ENCODE data around the gene METTL1.

DNA sequence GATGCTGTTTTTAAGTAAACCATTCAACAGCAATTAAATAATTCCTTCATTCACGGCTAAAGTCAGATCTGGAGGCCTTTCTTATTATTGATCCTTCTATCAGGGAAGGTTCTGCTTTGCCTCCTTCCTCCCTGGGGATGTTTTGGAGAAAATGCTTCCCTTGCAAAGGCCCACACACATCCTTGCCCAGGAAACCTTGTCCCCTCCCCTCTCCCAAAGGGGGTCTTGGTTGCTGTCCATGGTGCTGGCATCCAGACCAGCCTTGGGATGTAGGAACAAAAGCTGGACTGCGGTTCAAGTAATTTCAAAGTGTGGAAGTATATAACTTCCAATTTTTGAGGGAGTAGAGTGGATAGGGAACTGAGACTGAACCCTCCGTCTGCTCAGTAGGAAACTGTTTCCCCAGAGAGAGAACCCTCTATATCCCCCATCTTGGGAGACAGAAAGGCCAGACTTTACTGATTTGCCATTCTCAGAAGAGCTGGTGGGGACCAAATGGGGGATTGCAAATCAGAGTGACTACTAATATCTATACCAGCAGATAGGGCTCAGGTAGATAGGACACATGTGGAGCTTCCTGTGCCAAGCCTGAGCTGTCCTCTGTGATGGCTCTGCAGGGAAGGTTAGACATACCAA, 11.4 kb downstream of the METTL1 start:
- TF ChIP-seq, protein P1, sequence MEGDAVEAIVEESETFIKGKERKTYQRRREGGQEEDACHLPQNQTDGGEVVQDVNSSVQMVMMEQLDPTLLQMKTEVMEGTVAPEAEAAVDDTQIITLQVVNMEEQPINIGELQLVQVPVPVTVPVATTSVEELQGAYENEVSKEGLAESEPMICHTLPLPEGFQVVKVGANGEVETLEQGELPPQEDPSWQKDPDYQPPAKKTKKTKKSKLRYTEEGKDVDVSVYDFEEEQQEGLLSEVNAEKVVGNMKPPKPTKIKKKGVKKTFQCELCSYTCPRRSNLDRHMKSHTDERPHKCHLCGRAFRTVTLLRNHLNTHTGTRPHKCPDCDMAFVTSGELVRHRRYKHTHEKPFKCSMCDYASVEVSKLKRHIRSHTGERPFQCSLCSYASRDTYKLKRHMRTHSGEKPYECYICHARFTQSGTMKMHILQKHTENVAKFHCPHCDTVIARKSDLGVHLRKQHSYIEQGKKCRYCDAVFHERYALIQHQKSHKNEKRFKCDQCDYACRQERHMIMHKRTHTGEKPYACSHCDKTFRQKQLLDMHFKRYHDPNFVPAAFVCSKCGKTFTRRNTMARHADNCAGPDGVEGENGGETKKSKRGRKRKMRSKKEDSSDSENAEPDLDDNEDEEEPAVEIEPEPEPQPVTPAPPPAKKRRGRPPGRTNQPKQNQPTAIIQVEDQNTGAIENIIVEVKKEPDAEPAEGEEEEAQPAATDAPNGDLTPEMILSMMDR (IDR thresholded peaks at IDR 0.05): no peak
- no peak for TF ChIP-seq POLR2A (IDR thresholded peaks at IDR 0.05)
- TF ChIP-seq EP300 (IDR thresholded peaks at IDR 0.05): no peak
- TF ChIP-seq POLR2AphosphoS5 (IDR thresholded peaks at IDR 0.05): no peak
